CD14-positive monocyte (primary cell): ENCODE results near the gene CPEB3. TPM values are rescaled to one million over a fixed set of nuclear protein-coding genes. Genes with fewer than 3 reads are reported as not detected.

Source experiments
- DNase-seq, 3 donors: peaks; one replicate each; pipeline ENCODE4 v3.0.0-alpha.2; 2011 to 2022
- H2AFZ ChIP-seq: 2 replicates; pipeline ENCODE4 v1.6.0; 2012; ENCODE audit warnings: mild to moderate bottlenecking, low read depth, low read length, inconsistent platforms; ENCODE audit not compliant: insufficient read depth, poor library complexity, severe bottlenecking
- H3K27ac ChIP-seq, 2 donors: 1 replicate in 1 of 2; 2 replicates in 1 of 2; pipeline ENCODE4 v1.5.1; 2012 to 2013; ENCODE audit warnings: low read length in 2 of 2, control low read depth in 1 of 2, inconsistent platforms in 1 of 2, low read depth in 1 of 2, mild to moderate bottlenecking in 1 of 2
- H3K27me3 ChIP-seq, 2 donors: one replicate each; pipeline versions ENCODE4 v1.6.0 to v1.6.1; 2011 to 2013; ENCODE audit warnings: low read length in 2 of 2; ENCODE audit not compliant: control insufficient read depth in 2 of 2, insufficient read depth in 2 of 2
- H3K36me3 ChIP-seq, 2 donors: replicated peaks in 1 of 2; 1 replicate in 1 of 2; 2 replicates in 1 of 2; pipeline versions ENCODE4 v1.5.1 to v1.6.1; 2012 to 2013; ENCODE audit warnings: low read length in 2 of 2, control low read depth in 1 of 2, inconsistent platforms in 1 of 2, mild to moderate bottlenecking in 1 of 2; ENCODE audit not compliant: insufficient read depth in 2 of 2, control insufficient read depth in 1 of 2
- H3K4me1 ChIP-seq, 2 donors: 1 replicate in 1 of 2; 2 replicates in 1 of 2; pipeline versions ENCODE4 v1.5.1 to v1.6.1; 2012 to 2013; ENCODE audit warnings: low read length in 2 of 2, control low read depth in 1 of 2, inconsistent platforms in 1 of 2, mild to moderate bottlenecking in 1 of 2, moderate library complexity in 1 of 2; ENCODE audit not compliant: insufficient read depth in 2 of 2, control insufficient read depth in 1 of 2
- H3K4me2 ChIP-seq: replicated peaks from 2 replicates; pipeline ENCODE3; 2012; ENCODE audit warnings: low read length, moderate library complexity, mild to moderate bottlenecking; ENCODE audit not compliant: poor library complexity, severe bottlenecking; ENCODE audit errors: extremely low read depth
- H3K4me3 ChIP-seq, 3 experiments: fragments of 200-600 bp in 1 of 3; sonication (generic) in 1 of 3; replicated peaks in 1 of 3; 1 replicate in 2 of 3; 2 replicates in 1 of 3; pipeline ENCODE4 v1.5.1; 2011 to 2013; ENCODE audit warnings: low read length in 3 of 3, mild to moderate bottlenecking in 3 of 3, control low read depth in 2 of 3, low read depth in 2 of 3, inconsistent platforms in 1 of 3, moderate library complexity in 1 of 3
- H3K79me2 ChIP-seq: 2 replicates; pipeline ENCODE4 v1.6.0; 2012; ENCODE audit warnings: mild to moderate bottlenecking, control low read depth, inconsistent platforms, low read length, moderate library complexity; ENCODE audit not compliant: insufficient read depth
- H3K9ac ChIP-seq: 2 replicates; pipeline ENCODE4 v1.6.0; 2017; ENCODE audit warnings: low read length, mild to moderate bottlenecking; ENCODE audit not compliant: insufficient read depth, poor library complexity, severe bottlenecking
- H3K9me3 ChIP-seq, 2 donors: replicated peaks in 1 of 2; 1 replicate in 1 of 2; 2 replicates in 1 of 2; pipeline versions ENCODE4 v1.5.1 to v1.6.1; 2012 to 2013; ENCODE audit warnings: low read length in 2 of 2, control low read depth in 1 of 2; ENCODE audit not compliant: control insufficient read depth in 1 of 2, insufficient read depth in 1 of 2
- H4K20me1 ChIP-seq: 2 replicates; pipeline ENCODE4 v1.6.0; 2012; ENCODE audit warnings: mild to moderate bottlenecking, low read length, control low read depth, moderate library complexity; ENCODE audit not compliant: insufficient read depth
- H3K27ac Mint-ChIP-seq, 7 donors: one replicate each; pipeline ENCODE4 v1.8.0; 2020; ENCODE audit warnings: mild to moderate bottlenecking in 7 of 7, mixed read lengths in 7 of 7, moderate library complexity in 6 of 7, inconsistent platforms in 2 of 7
- H3K27me3 Mint-ChIP-seq, 3 donors: one replicate each; pipeline ENCODE4 v1.8.0; 2021 to 2022; ENCODE audit warnings: low read depth in 3 of 3, mild to moderate bottlenecking in 3 of 3, mixed read lengths in 3 of 3, moderate library complexity in 3 of 3, inconsistent platforms in 1 of 3
- H3K36me3 Mint-ChIP-seq, 2 donors: one replicate each; pipeline ENCODE4 v1.8.0; 2020; ENCODE audit warnings: mixed read lengths in 2 of 2, inconsistent platforms in 1 of 2, mild to moderate bottlenecking in 1 of 2
- H3K4me1 Mint-ChIP-seq: one replicate; pipeline ENCODE4 v1.8.0; 2020; ENCODE audit warnings: mild to moderate bottlenecking, mixed read lengths
- H3K4me3 Mint-ChIP-seq, 2 donors: one replicate each; pipeline ENCODE4 v1.8.0; 2020; ENCODE audit warnings: mild to moderate bottlenecking in 2 of 2, mixed read lengths in 2 of 2, moderate library complexity in 1 of 2
- H3K9me3 Mint-ChIP-seq, 7 donors: one replicate each; pipeline ENCODE4 v1.8.0; 2020 to 2022; ENCODE audit warnings: mixed read lengths in 7 of 7, mild to moderate bottlenecking in 6 of 7, moderate library complexity in 6 of 7, inconsistent platforms in 2 of 7
- CTCF ChIP-seq: fragments of 200-600 bp; IDR thresholded peaks from one replicate; pipeline ENCODE4 v1.8.0; 2022; ENCODE audit warnings: antibody characterized with exemption, mild to moderate bottlenecking
- WGBS: methylation state at CpG from one replicate; pipeline ENCODE4 v1.1.5; 2013; ENCODE audit warnings: missing lambda C conversion rate; ENCODE audit not compliant: insufficient coverage; 5-methylcytosine and 5-hydroxymethylcytosine counted together
- intact Hi-C, 2 donors: fragments of 100-400 bp; cut with micrococcal nuclease; formaldehyde crosslinking; loops; one replicate each; pipeline versions ENCODE4 v1.15.0 to v1.15.1; 2023
- polyA plus RNA-seq, 3 donors: library from polyadenylated mRNA; depleted of rRNA in 1 of 3; unstranded in 2 of 3; stranded (reverse) in 1 of 3; fragments of 300-500 nt in 2 of 3; fragments of >200 nt in 1 of 3; fragmentation: Illumina TruSeq in 2 of 3; gene quantifications; 1 replicate in 2 of 3; 2 replicates in 1 of 3; pipeline ENCODE4 v1.2.3, GENCODE V29; 2012 to 2021

CPEB3 gene
- polyA plus RNA-seq, 3 donors, result 1.8 to 2.9 (median 2.1) TPM

DNA sequence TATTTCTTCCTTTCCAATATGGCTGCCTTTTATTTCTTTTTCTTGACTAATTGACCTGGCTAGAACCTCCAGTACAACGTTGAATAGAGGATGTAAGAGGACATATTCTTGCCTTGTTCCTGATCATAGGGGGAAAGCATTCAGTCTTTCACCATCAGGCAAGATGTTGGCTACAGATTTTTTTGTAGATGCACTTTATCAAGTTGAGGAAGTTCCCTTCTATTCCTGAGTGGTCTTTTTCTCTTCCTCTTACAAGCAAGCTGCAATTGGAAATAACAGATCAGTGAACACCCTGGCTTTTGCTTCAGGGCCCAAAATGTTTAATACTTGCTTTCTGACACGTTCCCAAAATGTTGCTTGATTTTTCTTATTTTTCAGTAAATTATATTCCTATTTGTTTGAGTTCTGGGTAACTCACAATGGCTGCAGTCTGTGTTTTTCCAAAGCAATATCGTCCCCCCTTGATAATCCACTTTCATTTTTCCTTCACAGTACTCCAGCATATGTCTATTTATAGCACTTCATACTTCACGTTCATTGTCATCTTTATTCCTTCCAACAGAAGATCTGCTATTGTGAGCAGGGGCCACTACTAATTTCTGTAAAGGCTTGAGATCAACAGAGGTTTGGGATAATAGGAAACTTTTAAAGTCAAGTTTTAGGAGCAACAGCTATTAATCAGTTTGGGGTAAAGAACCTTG, 11.7 kb downstream of the CPEB3 start:
- Histone ChIP-seq H3K27me3 (no peaks in the 10 kb centered on the region), H3K4me3 (no peak overlapping the region), H2AFZ (no peak overlapping the region), H3K27ac (no peak overlapping the region), H3K4me1 (peaks cover 11 to 16% of the 10 kb centered on the region in 2 donors), H3K4me2 (no peak overlapping the region), H3K9ac (no peak overlapping the region), H3K9me3 (no peaks in the 10 kb centered on the region), H3K79me2 (peaks cover 21% of the 10 kb centered on the region), H4K20me1 (no peaks in the 10 kb centered on the region), H3K36me3 (no peaks in the 10 kb centered on the region)
- H3K36me3 Mint-ChIP-seq, result peaks cover 0 to 3% of the 10 kb centered on the region in 2 donors
- TF ChIP-seq CTCF, result no peak
- no peak for DNase-seq
- peaks cover 0 to 2% (median 2%) of the 10 kb centered on the region in 3 donors for H3K27me3 Mint-ChIP-seq
- H3K4me1 Mint-ChIP-seq, result peaks cover 18% of the 10 kb centered on the region
- peak overlapping the region in 2 of 7 donors; percentile 12 to 53 for H3K27ac Mint-ChIP-seq
- intact Hi-C loops, result no loop called here
- no CpG with 5 or more reads among the region's 4 CpGs for WGBS
- no peaks in the 10 kb centered on the region for H3K9me3 Mint-ChIP-seq
- no peak overlapping the region for H3K4me3 Mint-ChIP-seq

DNA sequence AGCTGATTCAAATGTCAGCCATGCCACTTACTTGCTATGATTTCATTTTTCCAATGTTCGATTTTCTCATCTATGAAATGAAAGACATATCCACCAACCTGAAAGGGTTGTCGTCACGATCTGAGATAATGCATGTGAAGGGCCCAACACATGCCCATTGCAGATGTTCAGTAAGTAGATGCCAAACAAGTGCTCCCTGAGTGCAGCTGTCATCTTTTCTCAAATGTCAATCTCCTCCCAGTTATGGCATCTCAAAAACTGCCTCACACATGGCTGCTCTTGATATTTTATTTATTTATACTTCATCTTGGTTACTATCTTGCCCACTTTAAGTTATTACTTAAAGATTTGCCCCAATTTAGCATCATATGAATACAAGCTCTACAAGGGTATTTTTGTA, 16.8 kb downstream of the CPEB3 start:
- no peak for DNase-seq
- Mint-ChIP-seq H3K27me3 (peaks cover 0 to 2% (median 0%) of the 10 kb centered on the region in 3 donors), H3K27ac (no peak overlapping the region), H3K4me3 (no peak overlapping the region), H3K36me3 (peaks cover 2 to 3% of the 10 kb centered on the region in 2 donors), H3K9me3 (no peaks in the 10 kb centered on the region), H3K4me1 (peaks cover 5% of the 10 kb centered on the region)
- Histone ChIP-seq H3K79me2 (no peaks in the 10 kb centered on the region), H3K27me3 (no peaks in the 10 kb centered on the region), H3K27ac (no peak overlapping the region), H4K20me1 (no peaks in the 10 kb centered on the region), H3K36me3 (no peaks in the 10 kb centered on the region), H3K9me3 (no peaks in the 10 kb centered on the region), H3K4me3 (no peak overlapping the region), H3K4me2 (no peak overlapping the region), H3K9ac (no peak overlapping the region), H2AFZ (no peak overlapping the region), H3K4me1 (peaks cover under 1 to 3% of the 10 kb centered on the region in 2 donors)
- WGBS, result 100% methylated on average over 3 of the region's 3 CpGs
- no peak for TF ChIP-seq CTCF
- intact Hi-C loops, result no loop called here
